Liver (tissue), 9 donors: Measurements from ENCODE around the gene OTOA. TPM values are rescaled to one million over a fixed set of nuclear protein-coding genes. Genes with fewer than 3 reads are reported as not detected.

Source experiments
- DNase-seq: peaks from one replicate; pipeline ENCODE4 v3.0.0-alpha.2; 2017; ENCODE audit warnings: low spot score
- H3K27ac ChIP-seq, 2 donors: one replicate each; pipeline ENCODE4 v1.7.0; 2013; ENCODE audit warnings: inconsistent platforms in 2 of 2, low read length in 2 of 2, control low read depth in 1 of 2, low read depth in 1 of 2, mild to moderate bottlenecking in 1 of 2
- H3K27me3 ChIP-seq, 4 donors: one replicate each; pipeline versions ENCODE4 v1.6.1 to v1.7.0; 2013; ENCODE audit warnings: low read length in 3 of 4, inconsistent platforms in 1 of 4, mild to moderate bottlenecking in 1 of 4, moderate library complexity in 1 of 4; ENCODE audit not compliant: control insufficient read depth in 4 of 4, insufficient read depth in 4 of 4
- H3K36me3 ChIP-seq, 4 donors: one replicate each; pipeline versions ENCODE4 v1.6.1 to v1.7.0; 2013; ENCODE audit warnings: low read length in 3 of 4, mild to moderate bottlenecking in 3 of 4, low read depth in 1 of 4, moderate library complexity in 1 of 4; ENCODE audit not compliant: control insufficient read depth in 4 of 4, insufficient read depth in 3 of 4
- H3K4me1 ChIP-seq, 4 donors: one replicate each; pipeline versions ENCODE4 v1.6.1 to v1.7.0; 2013; ENCODE audit warnings: low read length in 3 of 4, mild to moderate bottlenecking in 3 of 4, moderate library complexity in 1 of 4; ENCODE audit not compliant: control insufficient read depth in 4 of 4, insufficient read depth in 4 of 4
- H3K4me3 ChIP-seq, 3 donors: one replicate each; pipeline versions ENCODE4 v1.6.1 to v1.7.0; 2013; ENCODE audit warnings: low read length in 3 of 3, control low read depth in 1 of 3, low read depth in 1 of 3, mild to moderate bottlenecking in 1 of 3
- H3K9ac ChIP-seq, 2 donors: one replicate each; pipeline ENCODE4 v1.7.0; 2013; ENCODE audit warnings: low read length in 2 of 2, mild to moderate bottlenecking in 2 of 2, moderate library complexity in 2 of 2, control low read depth in 1 of 2, low read depth in 1 of 2
- H3K9me3 ChIP-seq, 4 donors: one replicate each; pipeline versions ENCODE4 v1.6.1 to v1.7.0; 2013; ENCODE audit warnings: low read length in 3 of 4; ENCODE audit not compliant: control insufficient read depth in 4 of 4
- ATF3 ChIP-seq: IDR thresholded peaks from 2 replicates; pipeline ENCODE4 v1.6.1; 2016; ENCODE audit warnings: antibody characterized with exemption
- EGR1 ChIP-seq, 2 donors: IDR thresholded peaks; 2 replicates each; pipeline ENCODE4 v1.6.1; 2016 to 2018; ENCODE audit warnings: antibody characterized with exemption in 2 of 2, low read depth in 2 of 2
- FOXA1 ChIP-seq: IDR thresholded peaks from 2 replicates; pipeline ENCODE4 v1.6.1; 2016; ENCODE audit warnings: antibody characterized with exemption
- FOXA2 ChIP-seq: IDR thresholded peaks from 2 replicates; pipeline ENCODE4 v1.6.1; 2016; ENCODE audit warnings: antibody characterized with exemption
- GABPA ChIP-seq, 2 donors: IDR thresholded peaks in 1 of 2; conservative IDR thresholded peaks in 1 of 2; 2 replicates each; pipeline ENCODE4 v1.6.1; 2016; ENCODE audit warnings: antibody characterized with exemption in 2 of 2, mild to moderate bottlenecking in 1 of 2, moderate library complexity in 1 of 2
- HNF4A ChIP-seq, 2 donors: conservative IDR thresholded peaks; 2 replicates each; pipeline ENCODE4 v1.6.1; 2016; ENCODE audit warnings: antibody characterized with exemption in 2 of 2, mild to moderate bottlenecking in 2 of 2
- HNF4G ChIP-seq: IDR thresholded peaks from 2 replicates; pipeline ENCODE4 v1.6.1; 2016; ENCODE audit warnings: antibody characterized with exemption
- JUND ChIP-seq, 2 donors: IDR thresholded peaks; 2 replicates each; pipeline ENCODE4 v1.6.1; 2016; ENCODE audit warnings: antibody characterized with exemption in 2 of 2
- MAX ChIP-seq: IDR thresholded peaks from 2 replicates; pipeline ENCODE4 v1.6.1; 2016; ENCODE audit warnings: antibody characterized with exemption
- NR2F2 ChIP-seq: IDR thresholded peaks from 2 replicates; pipeline ENCODE4 v1.6.1; 2016; ENCODE audit warnings: antibody characterized with exemption
- RAD21 ChIP-seq, 2 donors: IDR thresholded peaks; 2 replicates each; pipeline ENCODE4 v1.6.1; 2016; ENCODE audit warnings: antibody characterized with exemption in 2 of 2, mild to moderate bottlenecking in 2 of 2
- RXRA ChIP-seq, 2 donors: IDR thresholded peaks; 2 replicates each; pipeline ENCODE4 v1.6.1; 2017 to 2018; ENCODE audit warnings: antibody characterized with exemption in 2 of 2, mild to moderate bottlenecking in 1 of 2
- SP1 ChIP-seq: IDR thresholded peaks from 2 replicates; pipeline ENCODE4 v1.6.1; 2018; ENCODE audit warnings: antibody characterized with exemption, mild to moderate bottlenecking
- TAF1 ChIP-seq: conservative IDR thresholded peaks from 2 replicates; pipeline ENCODE4 v1.6.1; 2016; ENCODE audit warnings: antibody characterized with exemption, mild to moderate bottlenecking
- YY1 ChIP-seq: IDR thresholded peaks from 2 replicates; pipeline ENCODE4 v1.6.1; 2016; ENCODE audit warnings: antibody characterized with exemption, mild to moderate bottlenecking
- WGBS: extraction: QIAGEN DNeasy Blood & Tissue Kit; methylation state at CpG from one replicate; pipeline ENCODE4 v1.1.7; 2013; 5-methylcytosine and 5-hydroxymethylcytosine counted together
- polyA plus RNA-seq, 2 donors: library from polyadenylated mRNA; stranded (reverse) in 1 of 2; unstranded in 1 of 2; fragments of 200-250 nt in 1 of 2; fragments of >200 nt in 1 of 2; fragmentation: Nextera tagmentation in 1 of 2; extraction: Ambion mirVana in 1 of 2; gene quantifications; one replicate each; pipeline versions ENCODE4 v1.2.1 to v1.2.3, GENCODE V29; 2013 to 2015
- total RNA-seq, 2 donors: library from RNA; depleted of rRNA; stranded (reverse); fragments of >200 nt; gene quantifications; one replicate each; pipeline ENCODE4 v1.2.3, GENCODE V29; 2014
- TF ChIP-seq, protein P1 (sequence below): IDR thresholded peaks from 2 replicates; pipeline ENCODE4 v1.6.1; 2016; ENCODE audit warnings: antibody characterized with exemption
- TF ChIP-seq, protein P2 (sequence below): fragments of 150-350 bp; IDR thresholded peaks from 2 replicates; pipeline ENCODE4 v1.5.1; 2017; ENCODE audit warnings: improper control_type of control experiment, low read depth, low read length; ENCODE audit not compliant: missing input control
- TF ChIP-seq, protein P3 (sequence below): IDR thresholded peaks from 2 replicates; pipeline ENCODE4 v1.6.1; 2016; ENCODE audit warnings: antibody characterized with exemption, mild to moderate bottlenecking
- donor health status: healthy.
- donor health status: healthy.
- donor health status: healthy.
- donor health status: healthy.
- donor health status: healthy.

Gene OTOA
- total and polyA plus RNA-seq, 4 donors = 0.05 to 0.17 (median 0.10) TPM

GRCh38 chr16:21628121-21628726 is 35.5 kb upstream of the OTOA start:
- Histone ChIP-seq H3K27ac (no peak overlapping the region), H3K9me3 (no peaks in the 10 kb centered on the region), H3K4me1 (peaks cover 0 to 7% (median 3%) of the 10 kb centered on the region in 4 donors)

More at GRCh38 chr16:21628121-21628726, 35.5 kb upstream of the OTOA start:
- Histone ChIP-seq H3K27me3 (no peaks in the 10 kb centered on the region), H3K36me3 (peaks cover 2 to 13% (median 9%) of the 10 kb centered on the region in 4 donors), H3K9ac (no peak overlapping the region), H3K4me3 (no peak overlapping the region)
- no peak for DNase-seq
- 98% methylated on average over 5 of the region's 5 CpGs for WGBS
- no peak for TF ChIP-seq EGR1 (IDR thresholded peaks at IDR 0.05; ENCODE audit: low read depth in 2 of 2)
- TF ChIP-seq, protein P1, sequence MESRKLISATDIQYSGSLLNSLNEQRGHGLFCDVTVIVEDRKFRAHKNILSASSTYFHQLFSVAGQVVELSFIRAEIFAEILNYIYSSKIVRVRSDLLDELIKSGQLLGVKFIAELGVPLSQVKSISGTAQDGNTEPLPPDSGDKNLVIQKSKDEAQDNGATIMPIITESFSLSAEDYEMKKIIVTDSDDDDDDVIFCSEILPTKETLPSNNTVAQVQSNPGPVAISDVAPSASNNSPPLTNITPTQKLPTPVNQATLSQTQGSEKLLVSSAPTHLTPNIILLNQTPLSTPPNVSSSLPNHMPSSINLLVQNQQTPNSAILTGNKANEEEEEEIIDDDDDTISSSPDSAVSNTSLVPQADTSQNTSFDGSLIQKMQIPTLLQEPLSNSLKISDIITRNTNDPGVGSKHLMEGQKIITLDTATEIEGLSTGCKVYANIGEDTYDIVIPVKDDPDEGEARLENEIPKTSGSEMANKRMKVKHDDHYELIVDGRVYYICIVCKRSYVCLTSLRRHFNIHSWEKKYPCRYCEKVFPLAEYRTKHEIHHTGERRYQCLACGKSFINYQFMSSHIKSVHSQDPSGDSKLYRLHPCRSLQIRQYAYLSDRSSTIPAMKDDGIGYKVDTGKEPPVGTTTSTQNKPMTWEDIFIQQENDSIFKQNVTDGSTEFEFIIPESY = no peak
- TF ChIP-seq, protein P2, sequence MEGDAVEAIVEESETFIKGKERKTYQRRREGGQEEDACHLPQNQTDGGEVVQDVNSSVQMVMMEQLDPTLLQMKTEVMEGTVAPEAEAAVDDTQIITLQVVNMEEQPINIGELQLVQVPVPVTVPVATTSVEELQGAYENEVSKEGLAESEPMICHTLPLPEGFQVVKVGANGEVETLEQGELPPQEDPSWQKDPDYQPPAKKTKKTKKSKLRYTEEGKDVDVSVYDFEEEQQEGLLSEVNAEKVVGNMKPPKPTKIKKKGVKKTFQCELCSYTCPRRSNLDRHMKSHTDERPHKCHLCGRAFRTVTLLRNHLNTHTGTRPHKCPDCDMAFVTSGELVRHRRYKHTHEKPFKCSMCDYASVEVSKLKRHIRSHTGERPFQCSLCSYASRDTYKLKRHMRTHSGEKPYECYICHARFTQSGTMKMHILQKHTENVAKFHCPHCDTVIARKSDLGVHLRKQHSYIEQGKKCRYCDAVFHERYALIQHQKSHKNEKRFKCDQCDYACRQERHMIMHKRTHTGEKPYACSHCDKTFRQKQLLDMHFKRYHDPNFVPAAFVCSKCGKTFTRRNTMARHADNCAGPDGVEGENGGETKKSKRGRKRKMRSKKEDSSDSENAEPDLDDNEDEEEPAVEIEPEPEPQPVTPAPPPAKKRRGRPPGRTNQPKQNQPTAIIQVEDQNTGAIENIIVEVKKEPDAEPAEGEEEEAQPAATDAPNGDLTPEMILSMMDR = no peak
- no peak for TF ChIP-seq HNF4A (conservative IDR thresholded peaks at IDR 0.05)
- TF ChIP-seq TAF1 = no peak
- TF ChIP-seq GABPA (IDR thresholded peaks at IDR 0.05 in 1 of 2, conservative IDR thresholded peaks at IDR 0.05 in 1 of 2) = no peak
- no peak for TF ChIP-seq HNF4G
- no peak for TF ChIP-seq YY1
- no peak for TF ChIP-seq SP1
- TF ChIP-seq, protein P3, sequence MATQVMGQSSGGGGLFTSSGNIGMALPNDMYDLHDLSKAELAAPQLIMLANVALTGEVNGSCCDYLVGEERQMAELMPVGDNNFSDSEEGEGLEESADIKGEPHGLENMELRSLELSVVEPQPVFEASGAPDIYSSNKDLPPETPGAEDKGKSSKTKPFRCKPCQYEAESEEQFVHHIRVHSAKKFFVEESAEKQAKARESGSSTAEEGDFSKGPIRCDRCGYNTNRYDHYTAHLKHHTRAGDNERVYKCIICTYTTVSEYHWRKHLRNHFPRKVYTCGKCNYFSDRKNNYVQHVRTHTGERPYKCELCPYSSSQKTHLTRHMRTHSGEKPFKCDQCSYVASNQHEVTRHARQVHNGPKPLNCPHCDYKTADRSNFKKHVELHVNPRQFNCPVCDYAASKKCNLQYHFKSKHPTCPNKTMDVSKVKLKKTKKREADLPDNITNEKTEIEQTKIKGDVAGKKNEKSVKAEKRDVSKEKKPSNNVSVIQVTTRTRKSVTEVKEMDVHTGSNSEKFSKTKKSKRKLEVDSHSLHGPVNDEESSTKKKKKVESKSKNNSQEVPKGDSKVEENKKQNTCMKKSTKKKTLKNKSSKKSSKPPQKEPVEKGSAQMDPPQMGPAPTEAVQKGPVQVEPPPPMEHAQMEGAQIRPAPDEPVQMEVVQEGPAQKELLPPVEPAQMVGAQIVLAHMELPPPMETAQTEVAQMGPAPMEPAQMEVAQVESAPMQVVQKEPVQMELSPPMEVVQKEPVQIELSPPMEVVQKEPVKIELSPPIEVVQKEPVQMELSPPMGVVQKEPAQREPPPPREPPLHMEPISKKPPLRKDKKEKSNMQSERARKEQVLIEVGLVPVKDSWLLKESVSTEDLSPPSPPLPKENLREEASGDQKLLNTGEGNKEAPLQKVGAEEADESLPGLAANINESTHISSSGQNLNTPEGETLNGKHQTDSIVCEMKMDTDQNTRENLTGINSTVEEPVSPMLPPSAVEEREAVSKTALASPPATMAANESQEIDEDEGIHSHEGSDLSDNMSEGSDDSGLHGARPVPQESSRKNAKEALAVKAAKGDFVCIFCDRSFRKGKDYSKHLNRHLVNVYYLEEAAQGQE = no peak
- TF ChIP-seq RXRA (IDR thresholded peaks at IDR 0.05) = no peak
- no peak for TF ChIP-seq FOXA2
- no peak for TF ChIP-seq MAX
- no peak for TF ChIP-seq RAD21 (IDR thresholded peaks at IDR 0.05)
- no peak for TF ChIP-seq FOXA1
- no peak for TF ChIP-seq JUND (IDR thresholded peaks at IDR 0.05)
- no peak for TF ChIP-seq NR2F2
- no peak for TF ChIP-seq ATF3
